C4-2B (cell line): ENCODE measurements around the gene NCOA7.

Experiments used
- H3K27ac ChIP-seq: fragments of 450-650 bp; 2 replicates; pipeline ENCODE4 v1.5.1; 2017
- ZFX ChIP-seq: fragments of 450-650 bp; IDR thresholded peaks from 2 replicates; pipeline ENCODE4 v1.6.1; 2017
- TF ChIP-seq, protein P1 (sequence below): fragments of 450-650 bp; conservative IDR thresholded peaks from 2 replicates; pipeline ENCODE4 v1.5.1; 2017; ENCODE audit warnings: mild to moderate bottlenecking

The NCOA7 gene

GRCh38 chr6:125829433-125829832 lies 38.7 kb downstream of the NCOA7 start:
- H3K27ac ChIP-seq, result no peak overlapping the region
- TF ChIP-seq, protein P1, sequence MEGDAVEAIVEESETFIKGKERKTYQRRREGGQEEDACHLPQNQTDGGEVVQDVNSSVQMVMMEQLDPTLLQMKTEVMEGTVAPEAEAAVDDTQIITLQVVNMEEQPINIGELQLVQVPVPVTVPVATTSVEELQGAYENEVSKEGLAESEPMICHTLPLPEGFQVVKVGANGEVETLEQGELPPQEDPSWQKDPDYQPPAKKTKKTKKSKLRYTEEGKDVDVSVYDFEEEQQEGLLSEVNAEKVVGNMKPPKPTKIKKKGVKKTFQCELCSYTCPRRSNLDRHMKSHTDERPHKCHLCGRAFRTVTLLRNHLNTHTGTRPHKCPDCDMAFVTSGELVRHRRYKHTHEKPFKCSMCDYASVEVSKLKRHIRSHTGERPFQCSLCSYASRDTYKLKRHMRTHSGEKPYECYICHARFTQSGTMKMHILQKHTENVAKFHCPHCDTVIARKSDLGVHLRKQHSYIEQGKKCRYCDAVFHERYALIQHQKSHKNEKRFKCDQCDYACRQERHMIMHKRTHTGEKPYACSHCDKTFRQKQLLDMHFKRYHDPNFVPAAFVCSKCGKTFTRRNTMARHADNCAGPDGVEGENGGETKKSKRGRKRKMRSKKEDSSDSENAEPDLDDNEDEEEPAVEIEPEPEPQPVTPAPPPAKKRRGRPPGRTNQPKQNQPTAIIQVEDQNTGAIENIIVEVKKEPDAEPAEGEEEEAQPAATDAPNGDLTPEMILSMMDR, result no peak
- no peak for TF ChIP-seq ZFX

DNA sequence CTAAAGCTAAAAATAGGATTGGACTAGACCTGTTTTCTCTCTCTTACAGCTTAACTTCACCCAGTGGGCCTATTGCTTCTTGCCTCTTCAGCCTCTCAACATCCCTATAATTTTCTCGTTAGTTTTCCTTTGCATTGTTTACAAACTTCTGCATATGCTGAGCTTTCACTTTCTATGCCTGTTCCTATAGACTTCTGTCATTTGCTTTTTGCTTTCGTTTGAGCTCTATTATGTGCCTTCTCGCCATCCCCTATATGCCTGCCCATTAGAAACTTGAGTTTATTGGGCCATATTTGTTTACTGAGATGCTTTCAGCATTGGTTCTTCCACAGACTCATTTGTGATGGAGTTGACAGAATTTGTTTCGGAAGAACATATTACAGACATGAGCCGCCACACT lies 40.9 kb downstream of the NCOA7 start:
- TF ChIP-seq, protein P1, result no peak
- no peak for TF ChIP-seq ZFX
- no peak overlapping the region for H3K27ac ChIP-seq

DNA sequence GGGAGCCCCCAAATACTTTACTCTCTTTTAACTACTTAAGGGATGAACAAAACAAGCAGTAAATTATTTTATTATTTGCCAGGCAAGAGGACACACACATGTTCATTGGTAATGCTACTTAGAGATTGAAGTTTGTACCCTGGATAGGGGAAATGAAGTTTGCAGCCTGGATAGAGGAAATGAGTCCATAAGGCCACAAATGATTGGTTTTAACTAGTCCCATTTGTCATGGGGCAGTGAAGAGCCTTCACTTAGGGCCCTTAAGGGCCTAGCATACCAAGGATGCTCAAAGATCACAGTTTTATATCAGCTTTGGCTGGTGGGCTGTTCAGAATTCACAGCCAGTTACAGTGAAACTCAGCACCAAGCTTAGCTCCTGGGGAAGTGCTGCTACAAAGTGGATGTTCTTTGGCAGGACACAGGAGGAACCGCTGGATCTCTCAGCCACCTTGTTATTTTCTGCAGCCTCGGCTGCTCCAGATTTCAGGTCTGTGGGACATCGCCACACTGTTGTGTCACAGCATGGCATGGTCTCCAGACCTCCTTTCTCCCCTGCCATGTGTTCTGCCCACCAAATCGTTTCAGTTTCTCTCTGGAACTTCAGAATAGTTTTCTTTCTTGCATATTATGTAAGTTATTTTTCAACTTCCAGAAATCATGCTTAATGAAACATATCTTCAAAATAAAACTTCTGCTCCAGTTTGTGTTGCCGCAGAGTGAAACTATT lies 41.8 kb downstream of the NCOA7 start:
- no peak overlapping the region for H3K27ac ChIP-seq
- no peak for TF ChIP-seq ZFX
- TF ChIP-seq, protein P1, result no peak

DNA sequence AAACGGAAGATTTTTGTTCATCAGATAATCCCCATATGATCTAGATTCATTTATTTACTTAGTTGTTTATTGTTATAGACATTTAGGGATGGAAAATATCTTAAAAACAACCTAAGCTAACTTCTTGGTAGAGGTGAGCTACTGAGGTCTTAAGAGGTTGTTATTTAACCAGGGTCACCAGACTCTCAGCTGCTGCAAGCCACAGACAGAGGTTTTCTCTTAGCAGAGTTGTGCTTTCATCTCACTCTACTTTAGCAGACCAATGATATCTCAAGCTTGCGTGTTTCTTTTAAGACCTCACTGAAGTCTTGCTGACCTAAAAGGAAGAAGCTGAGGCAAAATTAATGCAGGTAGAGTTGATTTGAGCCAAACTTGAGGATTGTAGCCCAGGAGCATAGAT lies 43.6 kb downstream of the NCOA7 start:
- H3K27ac ChIP-seq, result no peak overlapping the region
- TF ChIP-seq, protein P1, result no peak
- TF ChIP-seq ZFX, result no peak

GRCh38 chr6:125835221-125835744 lies 44.5 kb downstream of the NCOA7 start:
- H3K27ac ChIP-seq, result no peak overlapping the region
- no peak for TF ChIP-seq ZFX
- TF ChIP-seq, protein P1, result no peak

DNA sequence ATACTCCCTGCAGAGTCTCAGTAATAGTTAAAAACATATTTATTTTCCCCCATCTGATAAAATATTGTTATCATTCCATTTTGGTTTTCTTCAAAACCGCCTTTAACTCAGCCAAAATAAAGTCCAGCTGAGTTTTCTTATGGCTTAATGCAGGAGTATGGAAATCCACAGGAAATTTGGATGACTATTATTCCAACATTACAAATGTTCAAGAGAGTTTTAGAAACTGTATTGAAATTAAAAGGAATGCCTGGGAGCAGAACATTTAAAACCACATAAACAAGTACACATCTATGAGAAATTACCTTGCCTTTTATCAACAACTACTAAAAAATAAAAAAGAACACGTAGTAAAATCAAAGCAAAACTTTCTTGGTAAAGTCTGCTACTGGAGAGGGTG lies 45.7 kb downstream of the NCOA7 start:
- H3K27ac ChIP-seq, result no peak overlapping the region
- TF ChIP-seq, protein P1, result no peak
- no peak for TF ChIP-seq ZFX

DNA sequence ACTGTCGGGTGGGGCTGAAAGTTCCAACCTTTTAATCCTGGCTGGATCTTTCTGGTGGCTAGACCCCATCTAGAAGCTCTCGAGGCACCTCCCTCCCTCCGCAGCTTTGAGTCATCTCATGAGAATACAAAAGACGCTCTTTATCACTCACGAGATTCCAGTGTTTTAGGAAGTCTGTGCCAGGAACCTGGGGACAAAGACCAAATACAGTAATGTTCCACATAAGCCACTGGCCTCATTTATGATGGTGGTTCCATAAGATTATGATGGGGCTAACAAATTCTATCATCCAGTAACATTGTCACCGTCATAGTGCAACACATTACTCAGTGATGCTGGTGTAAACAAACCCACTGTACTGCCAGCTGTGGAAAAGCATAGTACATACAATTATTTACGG lies 48.7 kb downstream of the NCOA7 start:
- no peak overlapping the region for H3K27ac ChIP-seq
- TF ChIP-seq, protein P1, result no peak
- TF ChIP-seq ZFX, result no peak
